HG02870 (cell line): ENCODE results near the gene ISLR.

Experiments used
- ATAC-seq: cut with Tn5 transposase; IDR thresholded peaks from one replicate; pipeline ENCODE4 v1.9.1; 2021; ENCODE audit warnings: mild to moderate bottlenecking, moderate library complexity; ENCODE audit not compliant: unreplicated experiment

ISLR gene

GRCh38 chr15:74170875-74171578 is 2.5 kb upstream of the ISLR start:
- ATAC-seq: no peak

- ATAC-seq: no peak
Measured at GRCh38 chr15:74171965-74172541, 1.5 kb upstream of the ISLR start.

- ATAC-seq: no peak
Measured at GRCh38 chr15:74172701-74173379, 670 bp upstream of the ISLR start.

- ATAC-seq: no peak
Measured at GRCh38 chr15:74174219-74174957, 878 bp downstream of the ISLR start.

GRCh38 chr15:74174958-74175253 is 1.4 kb downstream of the ISLR start:
- no peak for ATAC-seq

- no peak for ATAC-seq
Measured at GRCh38 chr15:74175271-74176191, 2.0 kb downstream of the ISLR start.

GRCh38 chr15:74176262-74177214 is 3.0 kb downstream of the ISLR start:
- ATAC-seq: no peak

- ATAC-seq: no peak
Measured at GRCh38 chr15:74178326-74179100, 5.0 kb downstream of the ISLR start.

- no peak for ATAC-seq
Measured at GRCh38 chr15:74179101-74179841, 5.8 kb downstream of the ISLR start.

- ATAC-seq: no peak
Measured at GRCh38 chr15:74179983-74180880, 6.7 kb downstream of the ISLR start.

GRCh38 chr15:74180881-74181602 is 7.5 kb downstream of the ISLR start:
- ATAC-seq: no peak

- no peak for ATAC-seq
Measured at GRCh38 chr15:74182131-74182530, 8.6 kb downstream of the ISLR start.

GRCh38 chr15:74184582-74185091 is 11.1 kb downstream of the ISLR start:
- ATAC-seq: no peak

GRCh38 chr15:74185710-74186348 is 12.3 kb downstream of the ISLR start:
- no peak for ATAC-seq

- ATAC-seq: no peak
Measured at GRCh38 chr15:74188216-74188615, 14.7 kb downstream of the ISLR start.

- no peak for ATAC-seq
Measured at GRCh38 chr15:74191798-74192197, 18.3 kb downstream of the ISLR start.
